H1 (cell line): ENCODE measurements around the gene ZNF488. TPM values are rescaled to one million over a fixed set of nuclear protein-coding genes. Genes with fewer than 3 reads are reported as not detected.

Experiments used
- CTCF ChIA-PET: fragments of 300-600 bp; sonication (Branson Sonifier 250); formaldehyde crosslinking; loops from one replicate; lab custom pipeline; 2021; ENCODE audit not compliant: partially characterized antibody; lab: Charles Lee
- POLR2A ChIA-PET: fragments of 300-600 bp; sonication (Branson Sonifier 250); formaldehyde crosslinking; loops from one replicate; lab custom pipeline; 2021; ENCODE audit warnings: inconsistent platforms; ENCODE audit not compliant: partially characterized antibody; lab: Charles Lee
- DNase-seq, 2 experiments: peaks; one replicate each; pipeline versions ENCODE4 v3.0.0 to v3.0.0-alpha.2; 2010 to 2022; ENCODE audit warnings: low spot score in 2 of 2, low read depth in 1 of 2, mixed read lengths in 1 of 2
- FAIRE-seq: peaks from 2 replicates; lab custom pipeline; 2011; peaks lifted over from hg19 to GRCh38; lab: Jason Lieb, UNC
- H2AFZ ChIP-seq: 2 replicates; pipeline ENCODE4 v1.8.1; 2012; ENCODE audit warnings: low read length, inconsistent platforms
- H2AK5ac ChIP-seq: 2 replicates; pipeline ENCODE4 v1.6.1; 2013; ENCODE audit warnings: low read depth, low read length
- H2BK120ac ChIP-seq: replicated peaks from 2 replicates; pipeline ENCODE3; 2013; ENCODE audit warnings: low read depth, low read length, inconsistent platforms
- H2BK12ac ChIP-seq: 2 replicates; pipeline ENCODE4 v1.6.1; 2013; ENCODE audit warnings: low read depth, low read length
- H2BK15ac ChIP-seq: 2 replicates; pipeline ENCODE4 v1.6.1; 2013; ENCODE audit warnings: low read length
- H2BK20ac ChIP-seq: 2 replicates; pipeline ENCODE4 v1.6.1; 2013; ENCODE audit warnings: low read length
- H2BK5ac ChIP-seq: 2 replicates; pipeline ENCODE4 v1.6.1; 2013; ENCODE audit warnings: low read depth, low read length
- H3K14ac ChIP-seq: 2 replicates; pipeline ENCODE4 v1.6.1; 2013; ENCODE audit warnings: inconsistent platforms; ENCODE audit not compliant: insufficient read length
- H3K18ac ChIP-seq: 2 replicates; pipeline ENCODE4 v1.6.1; 2013; ENCODE audit warnings: low read length; ENCODE audit errors: extremely low read depth
- H3K23ac ChIP-seq: 2 replicates; pipeline ENCODE4 v1.6.1; 2013; ENCODE audit warnings: inconsistent platforms; ENCODE audit not compliant: insufficient read length
- H3K23me2 ChIP-seq: 2 replicates; pipeline ENCODE4 v1.6.1; 2013; ENCODE audit warnings: low read depth, low read length
- H3K27ac ChIP-seq: 2 replicates; pipeline ENCODE4 v1.6.1; 2011; ENCODE audit warnings: low read depth, low read length, inconsistent platforms
- H3K27me3 ChIP-seq, 4 experiments: replicated peaks in 1 of 4; 1 replicate in 1 of 4; 2 replicates in 3 of 4; pipeline versions ENCODE4 v1.6.1 to v1.8.1; 2011 to 2013; ENCODE audit warnings: low read length in 3 of 4, mild to moderate bottlenecking in 3 of 4, inconsistent platforms in 2 of 4, mixed read lengths in 2 of 4, moderate library complexity in 1 of 4; ENCODE audit not compliant: control insufficient read depth in 3 of 4, insufficient read depth in 3 of 4; ENCODE audit errors: extremely low read depth in 1 of 4
- H3K36me3 ChIP-seq, 4 experiments: 2 replicates each; pipeline versions ENCODE4 v1.6.1 to v1.8.1; 2011 to 2013; ENCODE audit warnings: mild to moderate bottlenecking in 4 of 4, low read length in 3 of 4, moderate library complexity in 2 of 4, control low read depth in 1 of 4, inconsistent platforms in 1 of 4; ENCODE audit not compliant: insufficient read depth in 4 of 4, control insufficient read depth in 2 of 4
- H3K4ac ChIP-seq: replicated peaks from 2 replicates; pipeline ENCODE3; 2013; ENCODE audit warnings: low read length, low read depth, mixed read lengths, inconsistent platforms; ENCODE audit not compliant: insufficient read length
- H3K4me1 ChIP-seq, 4 experiments: replicated peaks in 1 of 4; 1 replicate in 1 of 4; 2 replicates in 3 of 4; pipeline versions ENCODE4 v1.6.1 to v1.8.1; 2011 to 2013; ENCODE audit warnings: low read length in 3 of 4, inconsistent platforms in 2 of 4, mixed read lengths in 1 of 4; ENCODE audit not compliant: insufficient read depth in 4 of 4, control insufficient read depth in 3 of 4
- H3K4me2 ChIP-seq, 2 experiments: 2 replicates each; pipeline versions ENCODE4 v1.6.1 to v1.8.1; 2011 to 2013; ENCODE audit warnings: low read depth in 2 of 2, low read length in 2 of 2, control low read depth in 1 of 2, inconsistent platforms in 1 of 2, mild to moderate bottlenecking in 1 of 2; ENCODE audit not compliant: insufficient read depth in 1 of 2
- H3K4me3 ChIP-seq, 4 experiments: fragments of 200-600, 300-600 bp in 1 of 4; sonication (generic), shearing (Covaris generic), sonication (Bioruptor Twin) in 1 of 4; 2 replicates each; pipeline versions ENCODE4 v1.5.1 to v1.8.1; 2011 to 2016; ENCODE audit warnings: low read length in 4 of 4, low read depth in 3 of 4, control low read depth in 2 of 4, inconsistent platforms in 2 of 4, mild to moderate bottlenecking in 2 of 4, mixed read lengths in 1 of 4, moderate library complexity in 1 of 4; ENCODE audit not compliant: insufficient read depth in 2 of 4; ENCODE audit errors: extremely low read depth in 1 of 4
- H3K56ac ChIP-seq: replicated peaks from 2 replicates; pipeline ENCODE3; 2013; ENCODE audit warnings: low read depth, mild to moderate bottlenecking, mixed read lengths, low read length, inconsistent platforms; ENCODE audit not compliant: insufficient read length
- H3K79me1 ChIP-seq: 2 replicates; pipeline ENCODE4 v1.6.1; 2013; ENCODE audit warnings: low read depth, low read length, control low read depth
- H3K79me2 ChIP-seq, 2 experiments: 2 replicates each; pipeline versions ENCODE4 v1.6.1 to v1.8.1; 2012 to 2013; ENCODE audit warnings: low read length in 2 of 2, mild to moderate bottlenecking in 2 of 2, inconsistent platforms in 1 of 2; ENCODE audit not compliant: insufficient read depth in 2 of 2, control insufficient read depth in 1 of 2
- H3K9ac ChIP-seq, 4 experiments: replicated peaks in 1 of 4; 1 replicate in 1 of 4; 2 replicates in 3 of 4; pipeline versions ENCODE4 v1.6.1 to v1.8.1; 2011 to 2013; ENCODE audit warnings: low read depth in 3 of 4, low read length in 3 of 4, control low read depth in 2 of 4, mild to moderate bottlenecking in 2 of 4, moderate library complexity in 2 of 4, inconsistent platforms in 1 of 4; ENCODE audit errors: extremely low read depth in 1 of 4
- H3K9me3 ChIP-seq, 2 experiments: 2 replicates each; pipeline versions ENCODE4 v1.6.1 to v1.8.1; 2012 to 2013; ENCODE audit warnings: mild to moderate bottlenecking in 2 of 2, moderate library complexity in 2 of 2, control low read depth in 1 of 2, inconsistent platforms in 1 of 2, low read depth in 1 of 2, low read length in 1 of 2, mixed read lengths in 1 of 2; ENCODE audit not compliant: insufficient read depth in 2 of 2
- H4K20me1 ChIP-seq, 2 experiments: replicated peaks in 1 of 2; 2 replicates each; pipeline versions ENCODE3 to v1.8.1; 2011 to 2013; ENCODE audit warnings: inconsistent platforms in 2 of 2, low read length in 2 of 2, mild to moderate bottlenecking in 1 of 2; ENCODE audit not compliant: insufficient read depth in 2 of 2, control insufficient read depth in 1 of 2
- H4K5ac ChIP-seq: 2 replicates; pipeline ENCODE4 v1.6.1; 2013; ENCODE audit warnings: low read length, low read depth, mixed read lengths, inconsistent platforms; ENCODE audit not compliant: insufficient read length
- H4K8ac ChIP-seq: 2 replicates; pipeline ENCODE4 v1.8.0; 2013; ENCODE audit warnings: mild to moderate bottlenecking, moderate library complexity, low read length, inconsistent platforms; ENCODE audit not compliant: insufficient read depth; ENCODE audit errors: extremely low read depth
- H4K91ac ChIP-seq: replicated peaks from 2 replicates; pipeline ENCODE3; 2013; ENCODE audit warnings: low read length, mixed read lengths, inconsistent platforms; ENCODE audit not compliant: insufficient read length
- JUN ChIP-seq: IDR thresholded peaks from 2 replicates; pipeline ENCODE4 v1.6.1; 2011; ENCODE audit warnings: low read depth, mild to moderate bottlenecking, improper control_type of control experiment, low read length
- SUZ12 ChIP-seq: fragments of 200-600 bp; sonication (generic); IDR thresholded peaks from 2 replicates; pipeline ENCODE4 v1.6.1; 2012; ENCODE audit warnings: mild to moderate bottlenecking, inconsistent platforms, low read length, moderate library complexity, mixed read lengths
- TAF1 ChIP-seq: IDR thresholded peaks from 2 replicates; pipeline ENCODE4 v1.6.1; 2011; ENCODE audit warnings: mild to moderate bottlenecking, low read depth, low read length
- WGBS, 2 experiments: shearing (Covaris generic) in 1 of 2; methylation state at CpG; one replicate each; pipeline versions ENCODE4 v1.1.6 to v1.1.7; 2013 to 2015; ENCODE audit warnings: low lambda C conversion rate in 2 of 2, mixed read lengths in 2 of 2, inconsistent platforms in 1 of 2, low coverage in 1 of 2, missing lambda C conversion rate in 1 of 2; ENCODE audit not compliant: insufficient replicate concordance in 2 of 2, insufficient coverage in 1 of 2, insufficient read length in 1 of 2; ENCODE audit errors: extremely low coverage in 1 of 2, missing lambda C conversion rate in 1 of 2; 5-methylcytosine and 5-hydroxymethylcytosine counted together
- polyA plus RNA-seq, 7 experiments: library from polyadenylated mRNA; depleted of rRNA in 3 of 7; stranded (reverse) in 5 of 7; unstranded in 2 of 7; fragments of >200 nt in 5 of 7; fragments of 200-250 nt in 2 of 7; gene quantifications; 1 replicate in 5 of 7; 2 replicates in 1 of 7; 4 replicates in 1 of 7; pipeline versions ENCODE4 v1.2.1 to v1.2.3, GENCODE V29; 2011 to 2013; ENCODE audit warnings: missing spikeins in 2 of 7, mixed read lengths in 2 of 7
- total RNA-seq: library from RNA; stranded (reverse); fragmentation: NEBNext Ultra II Directional; extraction: Animal tissue kit (Norgen Biotek cat#: 25700); gene quantifications from 2 replicates; pipeline ENCODE4 v1.2.1, GENCODE V29; 2021

The ZNF488 gene
- total and polyA plus RNA-seq, 2 of the 8 experiments (the other 6 are each of a cell fraction or from before 2014, with no cell fraction given): 7.9 to 11.4 TPM

- H3K4ac ChIP-seq: no peak overlapping the region
- H3K23me2 ChIP-seq: peaks cover 9% of the 10 kb centered on the region; the same call in 1 of the 2 replicates
- no peak overlapping the region for H2AK5ac ChIP-seq
- no peak overlapping the region for H3K56ac ChIP-seq
- no peak overlapping the region for H3K23ac ChIP-seq
- 90% methylated on average over 5 of the region's 5 CpGs; no CpG with 5 or more reads in 1 of the 2 experiments for WGBS, 2 experiments
- no peak overlapping the region for H3K4me3 ChIP-seq
- POLR2A ChIA-PET: interaction anchor here (0.6 to 1.0 kb wide), 2 partner anchors 9 to 1818 kb away, joined by 3 to 4 read pairs; no protein-coding TSS in a partner anchor
- no peak overlapping the region for H3K27ac ChIP-seq
- H2BK20ac ChIP-seq: no peak overlapping the region
- H3K79me2 ChIP-seq: no peaks in the 10 kb centered on the region
- H3K18ac ChIP-seq: no peak overlapping the region
- DNase-seq: no peak
- no peaks in the 10 kb centered on the region for H3K9me3 ChIP-seq
- no peak overlapping the region for H2AFZ ChIP-seq
- CTCF ChIA-PET: interaction anchor here (0.7 to 1.6 kb wide), 3 partner anchors 8 to 51 kb away, joined by 3 to 5 read pairs (median 3); no protein-coding TSS in a partner anchor
- H3K4me1 ChIP-seq: no peaks in the 10 kb centered on the region
- no peak overlapping the region for H4K8ac ChIP-seq
- no peak overlapping the region for H2BK5ac ChIP-seq
- H3K79me1 ChIP-seq: no peaks in the 10 kb centered on the region
- no peak for FAIRE-seq
- H2BK12ac ChIP-seq: no peak overlapping the region
- H4K91ac ChIP-seq: no peak overlapping the region
- H3K9ac ChIP-seq: no peak overlapping the region
- H4K5ac ChIP-seq: no peak overlapping the region
- no peaks in the 10 kb centered on the region for H3K36me3 ChIP-seq
- peaks cover 0 to 3% of the 10 kb centered on the region in 2 experiments for H4K20me1 ChIP-seq
- no peak overlapping the region for H2BK120ac ChIP-seq
- TF ChIP-seq SUZ12 (no peak), TAF1 (no peak), JUN (no peak)
- H2BK15ac ChIP-seq: no peak overlapping the region
- H3K14ac ChIP-seq: no peak overlapping the region
- H3K27me3 ChIP-seq: no peaks in the 10 kb centered on the region
- H3K4me2 ChIP-seq: no peak overlapping the region
Observed at GRCh38 chr10:47412177-47412730, 28.2 kb upstream of the ZNF488 start.
